Measurements from ENCODE around the gene NCK2.

Gene NCK2

DNA sequence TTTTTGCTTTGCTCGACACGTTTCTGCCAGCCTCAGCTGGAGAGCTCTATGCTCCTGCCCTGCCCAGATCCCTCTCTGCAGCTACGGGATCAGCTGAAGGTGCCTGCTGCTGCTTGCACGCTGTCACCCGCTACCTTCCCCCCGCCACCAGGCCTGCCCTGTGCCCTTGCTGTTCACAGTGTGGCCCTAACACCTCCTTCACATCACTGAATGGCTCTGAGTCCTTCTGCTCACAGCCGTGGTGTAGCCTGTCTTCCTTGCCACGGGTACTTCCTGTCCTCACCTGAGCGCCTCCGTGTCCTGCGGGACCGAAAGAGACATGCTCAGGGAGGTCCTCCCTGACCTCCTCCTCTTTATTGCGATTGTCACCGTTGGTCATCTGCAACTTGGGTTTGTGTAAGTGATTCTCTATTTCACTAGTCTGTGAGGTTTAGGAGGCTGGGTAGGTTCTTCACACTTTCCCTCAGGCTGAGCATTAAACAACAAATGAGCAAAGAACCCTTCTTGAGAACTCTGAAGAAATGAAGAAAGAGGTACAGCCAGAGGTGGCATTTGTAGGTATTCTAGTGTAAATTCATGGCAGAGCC, 127.5 kb downstream of the NCK2 start:
- H3K4me1 Mint-ChIP-seq = peaks cover 98% of the 10 kb centered on the region
- H3K36me3 Mint-ChIP-seq = peaks cover 68% of the 10 kb centered on the region
- H3K9me3 Mint-ChIP-seq = no peaks in the 10 kb centered on the region
- H3K27ac Mint-ChIP-seq = peak overlapping the region; percentile 93
- ATAC-seq = no peak
- H3K27me3 Mint-ChIP-seq = no peaks in the 10 kb centered on the region
- peak overlapping the region; percentile 51 for H3K4me3 Mint-ChIP-seq

DNA sequence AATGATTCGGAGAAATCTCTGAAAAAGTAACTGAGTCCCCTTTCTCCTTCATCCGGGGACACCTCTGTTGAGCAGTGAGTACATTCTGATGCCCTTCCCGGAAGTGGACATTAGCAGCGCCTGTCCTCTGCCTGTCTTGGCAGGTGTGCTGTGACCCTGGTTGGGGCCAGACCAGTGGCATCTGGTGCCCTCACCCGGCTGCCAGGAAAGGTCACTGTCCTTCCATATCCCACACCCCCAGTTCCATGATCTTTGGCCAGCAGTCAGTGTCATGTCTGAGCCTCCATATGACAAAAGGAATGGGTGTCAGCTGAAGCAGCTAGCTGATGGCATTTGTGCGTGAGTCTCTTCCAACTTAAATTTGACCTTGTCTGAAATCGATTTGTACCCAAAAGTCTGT, 128.1 kb downstream of the NCK2 start:
- no peaks in the 10 kb centered on the region for H3K27me3 Mint-ChIP-seq
- no peaks in the 10 kb centered on the region for H3K9me3 Mint-ChIP-seq
- no peak overlapping the region for H3K4me3 Mint-ChIP-seq
- H3K4me1 Mint-ChIP-seq = peaks cover 96% of the 10 kb centered on the region
- ATAC-seq = no peak
- peaks cover 68% of the 10 kb centered on the region for H3K36me3 Mint-ChIP-seq
- peak overlapping the region; percentile 93 for H3K27ac Mint-ChIP-seq

DNA sequence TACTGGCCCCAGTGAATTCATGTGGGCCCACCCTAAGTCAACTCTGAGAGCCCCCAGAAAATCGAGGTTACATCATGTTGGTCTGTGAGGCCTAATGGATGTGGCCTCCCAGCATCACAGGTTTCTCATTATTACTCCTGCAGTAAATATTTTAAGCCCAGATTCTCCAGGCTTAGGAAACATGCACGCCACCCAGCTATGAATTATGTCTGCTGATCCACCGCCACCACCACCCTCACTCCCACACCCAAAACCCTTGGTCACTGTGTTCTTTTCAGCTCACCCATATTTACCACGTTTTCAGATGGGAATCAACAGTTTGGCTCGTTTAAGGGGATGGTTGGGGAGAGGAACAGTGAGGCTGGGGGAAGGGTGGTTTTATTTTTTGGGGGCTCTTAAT, 128.6 kb downstream of the NCK2 start:
- peaks cover 68% of the 10 kb centered on the region for H3K36me3 Mint-ChIP-seq
- no peaks in the 10 kb centered on the region for H3K9me3 Mint-ChIP-seq
- H3K27me3 Mint-ChIP-seq = no peaks in the 10 kb centered on the region
- ATAC-seq = peak; percentile 52
- peak overlapping the region; percentile 44 for H3K4me3 Mint-ChIP-seq
- H3K27ac Mint-ChIP-seq = peak overlapping the region; percentile 93
- peaks cover 91% of the 10 kb centered on the region for H3K4me1 Mint-ChIP-seq

DNA sequence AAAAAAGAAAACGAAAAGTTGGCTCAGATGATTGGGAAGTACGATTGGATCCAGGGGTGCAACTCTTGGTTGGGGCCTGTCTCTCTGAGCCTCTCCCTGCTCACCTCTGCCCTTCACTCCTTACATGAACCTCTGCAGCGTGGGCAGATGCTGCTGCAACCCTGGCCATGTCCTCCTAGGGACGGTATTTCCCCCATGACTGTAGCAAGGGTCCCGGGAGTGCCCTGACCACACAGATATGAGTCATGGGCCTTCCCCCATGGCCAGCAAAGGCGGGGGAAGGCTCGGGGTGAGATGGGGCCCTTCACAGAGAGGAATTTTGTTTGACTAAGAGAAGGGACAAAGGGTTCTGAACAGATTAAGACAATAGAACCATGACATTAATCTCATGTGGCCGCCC, 129.0 kb downstream of the NCK2 start:
- Mint-ChIP-seq H3K27me3 (no peaks in the 10 kb centered on the region), H3K36me3 (peaks cover 69% of the 10 kb centered on the region), H3K4me1 (peaks cover 88% of the 10 kb centered on the region), H3K27ac (peak overlapping the region; percentile 93), H3K4me3 (peak overlapping the region; percentile 44), H3K9me3 (no peaks in the 10 kb centered on the region)
- peak; percentile 96 for ATAC-seq

DNA sequence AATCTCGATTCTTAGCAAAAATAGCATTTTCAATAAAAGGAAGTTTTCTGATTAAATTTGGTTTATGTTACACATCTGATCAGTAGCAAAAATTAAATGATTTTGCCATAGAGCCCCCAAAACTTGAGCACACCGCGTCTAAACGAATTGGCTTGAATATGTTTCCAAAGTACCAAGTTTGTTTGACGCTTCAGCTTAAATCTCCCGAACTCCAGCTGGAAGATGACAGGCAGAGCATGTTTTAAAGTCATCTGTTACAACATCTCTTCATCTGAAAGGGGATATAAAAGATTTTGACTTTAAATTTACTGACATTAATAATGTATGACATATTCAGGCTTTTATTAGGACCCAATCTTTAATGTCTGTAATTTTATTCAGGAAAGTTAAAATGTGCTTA, 129.8 kb downstream of the NCK2 start:
- Mint-ChIP-seq H3K9me3 (no peaks in the 10 kb centered on the region), H3K36me3 (peaks cover 71% of the 10 kb centered on the region), H3K4me3 (peak overlapping the region; percentile 44), H3K4me1 (peaks cover 88% of the 10 kb centered on the region), H3K27ac (peak overlapping the region; percentile 93), H3K27me3 (no peaks in the 10 kb centered on the region)
- no peak for ATAC-seq

DNA sequence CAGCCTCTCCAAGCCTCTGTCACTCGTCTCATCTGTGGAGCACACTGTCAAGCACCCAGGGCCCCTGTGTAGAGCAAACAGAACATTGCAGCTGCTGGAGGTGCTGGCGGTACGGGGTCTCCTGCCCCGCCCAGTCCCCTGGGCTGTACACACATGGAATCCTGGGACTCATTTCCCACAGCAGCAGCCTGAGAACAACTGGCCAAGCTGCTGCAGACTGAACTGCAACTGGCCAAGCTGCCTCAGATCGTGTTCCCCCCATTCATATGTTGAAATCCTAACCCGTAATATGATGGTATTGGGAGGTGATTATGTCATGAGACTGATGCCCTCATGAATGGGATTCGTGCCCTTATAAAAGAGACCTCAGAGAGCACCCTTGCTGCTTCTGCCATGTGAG, 130.5 kb downstream of the NCK2 start:
- peaks cover 72% of the 10 kb centered on the region for H3K36me3 Mint-ChIP-seq
- H3K4me3 Mint-ChIP-seq = no peak overlapping the region
- peaks cover 88% of the 10 kb centered on the region for H3K4me1 Mint-ChIP-seq
- ATAC-seq = no peak
- no peaks in the 10 kb centered on the region for H3K27me3 Mint-ChIP-seq
- H3K9me3 Mint-ChIP-seq = peaks cover 2% of the 10 kb centered on the region
- H3K27ac Mint-ChIP-seq = peak overlapping the region; percentile 93

DNA sequence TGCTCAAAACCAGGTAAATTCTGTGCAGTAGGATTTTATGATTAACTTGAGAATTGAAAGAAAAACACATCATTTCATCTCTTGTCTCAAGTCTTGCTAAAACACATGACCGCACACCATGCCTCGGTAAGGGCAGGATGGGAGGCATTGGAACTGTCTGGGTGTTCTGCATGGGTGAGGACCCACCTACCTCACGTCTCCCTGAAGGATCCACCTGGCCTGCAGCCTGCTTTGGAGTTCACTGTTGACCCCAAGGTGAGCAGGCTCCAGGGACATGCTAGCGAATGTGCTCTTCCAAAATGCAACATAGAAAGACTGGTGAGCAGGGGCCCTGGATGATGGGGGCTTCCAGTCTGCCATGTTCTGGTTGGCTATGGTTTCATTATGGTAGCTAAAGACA, 131.5 kb downstream of the NCK2 start:
- no peak overlapping the region for H3K4me3 Mint-ChIP-seq
- H3K9me3 Mint-ChIP-seq = peaks cover 3% of the 10 kb centered on the region
- H3K36me3 Mint-ChIP-seq = peaks cover 71% of the 10 kb centered on the region
- H3K27ac Mint-ChIP-seq = peak overlapping the region; percentile 93
- no peak for ATAC-seq
- no peaks in the 10 kb centered on the region for H3K27me3 Mint-ChIP-seq
- peaks cover 82% of the 10 kb centered on the region for H3K4me1 Mint-ChIP-seq

DNA sequence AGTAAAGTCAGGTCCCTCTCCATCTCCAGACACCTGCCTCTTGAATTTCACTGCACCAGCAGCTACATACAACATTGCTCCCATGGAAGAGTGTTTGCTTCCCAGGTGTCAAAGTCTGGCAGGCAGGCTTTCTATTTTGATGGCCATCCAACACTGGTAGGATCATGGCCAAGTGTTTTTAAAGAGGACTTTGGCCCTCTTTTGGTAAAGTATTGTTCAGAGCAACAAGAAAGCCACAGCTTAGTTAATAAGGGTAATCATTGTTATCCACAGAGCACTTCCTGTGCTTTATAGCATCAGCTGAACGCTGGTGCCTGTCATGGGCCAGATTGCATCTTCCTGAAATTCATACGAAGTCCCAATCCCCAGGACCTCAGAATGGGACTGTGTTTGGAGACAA, 133.2 kb downstream of the NCK2 start:
- H3K36me3 Mint-ChIP-seq = peaks cover 76% of the 10 kb centered on the region
- peak overlapping the region; percentile 93 for H3K27ac Mint-ChIP-seq
- H3K27me3 Mint-ChIP-seq = no peaks in the 10 kb centered on the region
- peaks cover 3% of the 10 kb centered on the region for H3K9me3 Mint-ChIP-seq
- no peak for ATAC-seq
- H3K4me1 Mint-ChIP-seq = peaks cover 75% of the 10 kb centered on the region
- H3K4me3 Mint-ChIP-seq = no peak overlapping the region

DNA sequence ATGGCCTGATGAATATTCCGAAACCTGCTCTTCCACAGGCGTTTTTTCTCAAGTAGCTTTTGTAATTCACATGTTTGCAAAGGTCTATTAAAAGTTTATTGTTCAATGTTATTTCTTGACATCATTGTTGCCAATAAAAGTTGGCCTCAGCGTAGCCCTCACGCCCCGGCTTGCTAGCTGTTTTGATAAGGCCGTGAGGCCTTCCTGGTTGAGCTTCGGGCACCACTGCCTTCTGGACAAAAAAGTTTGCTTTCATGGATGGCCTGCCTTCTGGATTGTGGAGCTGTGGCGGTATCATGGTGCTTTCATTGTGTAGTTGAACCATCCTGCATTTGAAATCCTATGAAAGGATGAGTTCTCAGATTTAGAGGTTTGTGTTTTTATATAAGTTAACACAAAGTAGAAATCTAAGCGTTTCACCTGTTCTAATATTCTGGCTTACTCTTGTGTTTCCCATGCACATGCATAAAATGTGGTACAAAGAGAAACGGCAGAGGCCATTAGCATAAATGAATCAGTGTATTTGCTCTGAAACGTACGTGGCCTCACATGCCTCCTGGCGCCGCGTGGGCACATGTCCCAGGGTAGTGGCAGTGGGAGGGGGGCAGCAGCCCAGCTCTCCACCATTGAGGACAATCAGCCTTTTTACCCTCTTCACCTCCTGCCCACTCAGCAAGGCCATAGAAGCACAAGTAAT, 134.5 kb downstream of the NCK2 start:
- no peak for ATAC-seq
- Mint-ChIP-seq H3K36me3 (peaks cover 86% of the 10 kb centered on the region), H3K27ac (no peak overlapping the region), H3K27me3 (no peaks in the 10 kb centered on the region), H3K4me1 (peaks cover 74% of the 10 kb centered on the region), H3K4me3 (no peak overlapping the region), H3K9me3 (peaks cover 3% of the 10 kb centered on the region)

DNA sequence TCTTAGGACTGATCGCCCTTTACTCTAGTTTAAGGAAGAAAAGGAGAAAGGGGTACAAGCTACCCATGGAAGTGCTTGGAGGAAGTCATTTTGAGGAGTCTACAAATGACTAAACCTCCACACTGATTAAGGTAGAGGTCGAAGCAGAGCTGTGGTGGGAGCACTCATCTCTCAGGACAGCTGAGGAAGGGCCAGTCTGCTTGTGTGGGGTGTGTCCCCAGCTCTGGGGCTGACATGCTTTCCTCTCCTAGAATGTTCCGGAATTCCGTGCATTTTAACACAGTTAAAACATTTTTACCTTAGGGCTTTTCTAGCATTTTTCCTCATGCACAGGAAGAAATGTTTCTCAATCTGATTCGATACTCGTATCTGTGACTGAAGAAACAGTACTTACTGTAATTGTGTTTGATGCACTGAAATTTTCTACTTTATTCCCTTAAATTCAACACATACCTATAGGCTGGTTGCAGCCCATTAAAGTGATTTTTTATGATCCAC, 135.1 kb downstream of the NCK2 start:
- peaks cover 92% of the 10 kb centered on the region for H3K36me3 Mint-ChIP-seq
- no peaks in the 10 kb centered on the region for H3K27me3 Mint-ChIP-seq
- peaks cover 76% of the 10 kb centered on the region for H3K4me1 Mint-ChIP-seq
- no peak overlapping the region for H3K4me3 Mint-ChIP-seq
- peaks cover 3% of the 10 kb centered on the region for H3K9me3 Mint-ChIP-seq
- peak overlapping the region; percentile 56 for H3K27ac Mint-ChIP-seq
- ATAC-seq = no peak

DNA sequence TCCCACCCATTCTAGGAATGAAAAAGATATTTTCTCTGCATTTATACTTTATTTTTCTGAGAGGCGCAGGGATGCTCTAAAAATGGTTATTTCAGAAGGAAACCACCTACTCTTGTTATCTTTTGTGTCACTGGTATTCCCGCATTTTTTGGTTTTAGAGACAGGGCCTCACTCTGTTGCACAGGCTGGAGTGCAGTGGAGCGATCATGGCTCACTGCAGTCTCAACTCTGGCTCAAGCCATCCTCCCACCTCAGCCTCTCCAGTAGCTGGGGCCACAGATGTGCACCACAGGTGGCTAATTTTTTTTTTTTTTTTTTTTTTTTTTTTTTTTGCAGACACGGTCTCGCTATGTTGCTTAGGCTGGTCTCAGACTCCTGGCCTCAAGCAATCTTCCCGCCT, 135.9 kb downstream of the NCK2 start:
- peak; percentile 56 for ATAC-seq
- Mint-ChIP-seq H3K36me3 (peaks cover 89% of the 10 kb centered on the region), H3K27me3 (no peaks in the 10 kb centered on the region), H3K27ac (peak overlapping the region; percentile 56), H3K4me3 (no peak overlapping the region), H3K9me3 (peaks cover 3% of the 10 kb centered on the region), H3K4me1 (peaks cover 74% of the 10 kb centered on the region)

DNA sequence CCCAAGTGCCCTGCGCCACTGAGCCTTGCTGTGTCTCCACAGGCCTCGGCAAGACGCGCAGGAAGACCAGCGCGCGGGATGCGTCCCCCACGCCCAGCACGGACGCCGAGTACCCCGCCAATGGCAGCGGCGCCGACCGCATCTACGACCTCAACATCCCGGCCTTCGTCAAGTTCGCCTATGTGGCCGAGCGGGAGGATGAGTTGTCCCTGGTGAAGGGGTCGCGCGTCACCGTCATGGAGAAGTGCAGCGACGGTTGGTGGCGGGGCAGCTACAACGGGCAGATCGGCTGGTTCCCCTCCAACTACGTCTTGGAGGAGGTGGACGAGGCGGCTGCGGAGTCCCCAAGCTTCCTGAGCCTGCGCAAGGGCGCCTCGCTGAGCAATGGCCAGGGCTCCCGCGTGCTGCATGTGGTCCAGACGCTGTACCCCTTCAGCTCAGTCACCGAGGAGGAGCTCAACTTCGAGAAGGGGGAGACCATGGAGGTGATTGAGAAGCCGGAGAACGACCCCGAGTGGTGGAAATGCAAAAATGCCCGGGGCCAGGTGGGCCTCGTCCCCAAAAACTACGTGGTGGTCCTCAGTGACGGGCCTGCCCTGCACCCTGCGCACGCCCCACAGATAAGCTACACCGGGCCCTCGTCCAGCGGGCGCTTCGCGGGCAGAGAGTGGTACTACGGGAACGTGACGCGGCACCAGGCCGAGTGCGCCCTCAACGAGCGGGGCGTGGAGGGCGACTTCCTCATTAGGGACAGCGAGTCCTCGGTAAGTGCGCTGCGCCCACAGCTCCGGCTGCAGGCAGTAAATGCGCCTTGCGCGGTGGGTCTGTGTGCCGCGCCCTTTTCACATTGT, 136.8 kb downstream of the NCK2 start:
- Mint-ChIP-seq H3K27me3 (no peaks in the 10 kb centered on the region), H3K36me3 (peaks cover 87% of the 10 kb centered on the region), H3K9me3 (peaks cover 3% of the 10 kb centered on the region), H3K4me3 (no peak overlapping the region), H3K27ac (no peak overlapping the region), H3K4me1 (peaks cover 74% of the 10 kb centered on the region)
- no peak for ATAC-seq

DNA sequence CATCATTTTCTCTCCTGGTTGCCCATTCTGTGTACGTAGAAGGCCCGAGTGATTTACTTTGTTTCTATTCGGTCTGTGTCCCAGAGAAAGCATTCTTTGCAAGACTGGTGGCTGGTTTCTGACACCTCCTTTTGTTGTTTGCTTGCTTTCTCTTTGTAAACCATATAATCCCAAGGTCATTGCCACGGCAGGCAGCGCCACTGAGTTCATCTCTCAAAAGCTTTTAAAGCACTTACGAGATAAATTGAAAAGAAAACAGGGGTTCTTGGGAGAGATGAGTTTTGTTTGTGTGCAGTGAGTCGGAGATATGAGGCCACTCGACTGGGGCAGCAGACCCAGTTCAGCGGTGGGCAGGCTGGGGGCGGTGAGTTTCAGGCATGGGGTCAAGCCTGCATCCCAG, 137.6 kb downstream of the NCK2 start:
- H3K4me3 Mint-ChIP-seq = no peak overlapping the region
- no peak for ATAC-seq
- H3K27me3 Mint-ChIP-seq = no peaks in the 10 kb centered on the region
- H3K27ac Mint-ChIP-seq = no peak overlapping the region
- peaks cover 74% of the 10 kb centered on the region for H3K4me1 Mint-ChIP-seq
- H3K9me3 Mint-ChIP-seq = peaks cover 3% of the 10 kb centered on the region
- peaks cover 87% of the 10 kb centered on the region for H3K36me3 Mint-ChIP-seq

DNA sequence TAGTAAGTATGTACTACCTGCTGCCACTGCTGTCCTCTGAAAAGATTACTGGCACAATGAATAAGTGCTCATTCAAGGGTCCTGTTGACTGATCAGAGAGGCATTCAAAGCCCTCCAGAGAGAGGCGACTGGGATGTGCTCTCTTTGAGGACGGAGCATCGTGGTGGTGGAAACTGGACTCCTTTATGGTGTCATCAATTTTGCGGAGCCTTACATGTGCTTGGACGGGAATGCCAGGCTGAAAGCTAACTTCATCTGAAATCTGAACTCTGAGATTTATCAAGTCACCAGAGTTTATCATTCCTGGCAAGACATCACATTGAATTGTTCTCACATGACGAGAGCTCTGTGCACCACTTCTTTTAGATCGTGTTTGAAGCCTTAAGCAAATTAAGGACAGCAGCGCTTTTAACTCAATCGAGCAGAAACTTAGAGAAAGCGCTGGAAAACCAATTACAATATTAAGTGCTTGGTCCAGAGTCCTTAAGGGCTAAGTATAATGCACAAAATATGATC, 138.3 kb downstream of the NCK2 start:
- ATAC-seq = no peak
- peaks cover 3% of the 10 kb centered on the region for H3K9me3 Mint-ChIP-seq
- peaks cover 73% of the 10 kb centered on the region for H3K4me1 Mint-ChIP-seq
- peaks cover 87% of the 10 kb centered on the region for H3K36me3 Mint-ChIP-seq
- H3K27ac Mint-ChIP-seq = no peak overlapping the region
- H3K4me3 Mint-ChIP-seq = no peak overlapping the region
- H3K27me3 Mint-ChIP-seq = no peaks in the 10 kb centered on the region

DNA sequence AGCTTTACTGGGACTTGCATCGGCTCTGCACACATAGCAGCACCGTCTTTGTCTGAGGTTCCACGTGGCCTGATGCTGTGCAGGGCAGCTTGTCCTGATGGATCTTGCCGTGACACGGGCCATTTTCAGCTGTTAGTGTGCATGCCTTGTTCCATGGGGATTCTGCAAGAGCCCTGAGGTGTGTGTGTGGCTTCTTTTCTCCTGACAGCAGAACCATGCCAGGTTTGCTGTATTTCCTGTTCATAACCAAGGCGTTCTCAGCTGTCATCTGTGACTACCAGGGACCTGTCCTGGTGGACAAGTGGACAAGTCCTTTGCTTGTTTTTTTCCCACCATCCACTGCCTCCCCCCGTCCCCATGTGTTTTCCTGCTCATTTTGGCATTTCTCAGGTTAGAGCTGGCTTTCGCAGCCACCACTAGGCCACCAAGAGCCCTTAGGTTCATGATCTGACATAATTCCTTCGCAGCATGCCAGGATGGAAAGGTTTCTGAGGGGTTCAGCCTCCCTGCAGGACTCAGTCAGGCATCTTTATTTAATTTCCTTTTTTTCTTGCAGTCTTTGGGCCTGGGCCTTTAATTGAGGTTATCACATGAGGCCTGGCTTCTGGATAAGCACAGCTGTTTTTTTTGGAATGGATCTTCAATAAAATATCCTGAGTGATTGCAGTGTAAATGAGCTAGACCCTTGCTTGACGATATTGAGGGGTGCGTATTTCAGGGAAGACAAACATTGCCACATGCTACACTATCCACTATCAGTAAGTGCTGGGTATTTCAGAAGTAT, 139.4 kb downstream of the NCK2 start:
- no peaks in the 10 kb centered on the region for H3K27me3 Mint-ChIP-seq
- ATAC-seq = no peak
- peak overlapping the region; percentile 2 for H3K27ac Mint-ChIP-seq
- H3K4me3 Mint-ChIP-seq = no peak overlapping the region
- H3K36me3 Mint-ChIP-seq = peaks cover 86% of the 10 kb centered on the region
- peaks cover 68% of the 10 kb centered on the region for H3K4me1 Mint-ChIP-seq
- peaks cover 9% of the 10 kb centered on the region for H3K9me3 Mint-ChIP-seq
